ENCODE measurements around the gene KDM5C. TPM values are rescaled to one million over a fixed set of nuclear protein-coding genes. Genes with fewer than 3 reads are reported as not detected.

The KDM5C gene
- total RNA-seq, 1 experiment from 2014 or later: 98.7 TPM

GRCh38 chrX:53239474-53239873, 14.5 kb upstream of the KDM5C start:
- H3K79me2 ChIP-seq (ENCODE audit: insufficient read depth, low read length): no peaks in the 10 kb centered on the region
- no CpG with 5 or more reads among the region's 6 CpGs for WGBS (ENCODE audit: extremely low coverage, insufficient read length, low lambda C conversion rate)

More at GRCh38 chrX:53239474-53239873, 14.5 kb upstream of the KDM5C start:
- Histone ChIP-seq H3K79me1 (ENCODE audit: insufficient read depth, low read depth, low read length, poor library complexity, severe bottlenecking) (no peaks in the 10 kb centered on the region), H3K27ac (ENCODE audit: insufficient read length, low read depth, low read length) (no peak overlapping the region), H3K4me1 (ENCODE audit: insufficient read depth, low read length) (no peaks in the 10 kb centered on the region), H4K91ac (ENCODE audit: insufficient read length, low read depth, low read length) (no peak overlapping the region), H2BK12ac (ENCODE audit: insufficient read length, low read depth, low read length) (no peak overlapping the region), H2BK20ac (ENCODE audit: low read depth, low read length, poor library complexity, severe bottlenecking) (no peak overlapping the region), H3K4me2 (ENCODE audit: insufficient read depth, insufficient read length, low read length) (no peak overlapping the region), H2AFZ (ENCODE audit: low read length) (no peak overlapping the region), H2BK5ac (ENCODE audit: insufficient read length, low read length) (no peak overlapping the region), H4K8ac (replicated peaks; ENCODE audit: insufficient read length, low read depth, low read length) (no peak overlapping the region), H2BK120ac (ENCODE audit: low read depth, low read length, poor library complexity, severe bottlenecking) (no peak overlapping the region), H2BK15ac (ENCODE audit: low read depth, low read length) (no peak overlapping the region), H4K20me1 (ENCODE audit: control insufficient read depth, insufficient read depth, insufficient read length) (no peaks in the 10 kb centered on the region), H3T11ph (ENCODE audit: low read length) (no peak overlapping the region), H3K23ac (ENCODE audit: insufficient read length, low read depth, low read length) (no peak overlapping the region), H3K4ac (ENCODE audit: low read depth, low read length) (no peak overlapping the region), H3K23me2 (ENCODE audit: insufficient read length, low read depth, low read length, poor library complexity, severe bottlenecking) (no peaks in the 10 kb centered on the region), H3K9me3 (ENCODE audit: control insufficient read depth, low read depth, low read length) (peaks cover 37% of the 10 kb centered on the region), H3K18ac (ENCODE audit: insufficient read length, low read depth, low read length) (no peak overlapping the region), H3K56ac (ENCODE audit: insufficient read length, low read depth, low read length) (no peak overlapping the region), H2AK5ac (ENCODE audit: insufficient read length, low read length) (no peak overlapping the region), H3K27me3 (ENCODE audit: insufficient read depth, low read length) (no peaks in the 10 kb centered on the region), H3K9ac (ENCODE audit: extremely low read depth, insufficient read length, low read length) (no peak overlapping the region), H3K14ac (ENCODE audit: insufficient read depth, low read length) (no peak overlapping the region), H4K5ac (ENCODE audit: insufficient read length, low read depth, low read length) (no peak overlapping the region)
- no peaks in the 10 kb centered on the region for H3K4me1 Mint-ChIP-seq
- peak; percentile 46 for DNase-seq
- H3K27ac Mint-ChIP-seq: no peak overlapping the region
- TF ChIP-seq CTCF (conservative IDR thresholded peaks at IDR 0.05): peak; percentile 57
- peaks cover 6 to 38% (median 25%) of the 10 kb centered on the region in 3 experiments for H3K36me3 Mint-ChIP-seq (ENCODE audit: insufficient read depth in 1 of 3, low read depth in 3 of 3)
- H3K9me3 Mint-ChIP-seq: peaks cover 55 to 75% of the 10 kb centered on the region in 2 experiments
- H3K4me3 Mint-ChIP-seq: no peak overlapping the region
- no peaks in the 10 kb centered on the region; the same call in 1 of the 2 replicates for H3K27me3 Mint-ChIP-seq (ENCODE audit: low read depth)
